Measurements from ENCODE around the gene NMUR1.

Gene NMUR1

DNA sequence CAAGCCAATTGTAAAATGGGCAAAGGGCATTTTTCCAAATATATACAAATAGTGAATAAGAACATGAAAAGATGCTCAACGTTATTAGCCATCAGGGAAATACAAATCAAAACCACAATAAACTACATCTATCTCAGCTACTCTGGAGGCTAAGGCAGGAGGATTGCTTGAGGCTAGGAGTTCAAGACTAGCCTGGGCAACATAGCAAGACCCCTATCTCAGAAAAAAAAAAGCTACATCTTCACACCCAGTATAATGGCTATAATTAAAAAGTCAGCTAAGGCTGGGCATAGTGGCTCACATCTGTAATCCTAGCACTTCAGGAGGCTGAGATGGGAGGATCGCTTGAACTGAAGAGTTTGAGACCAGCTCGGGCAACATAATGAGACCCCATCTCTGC lies 53.3 kb downstream of the NMUR1 start:
- POLR2A ChIA-PET, result no interaction called here
- CTCF ChIA-PET, result interaction anchor here (0.6 to 1.1 kb wide), 4 partner anchors 14 to 1160 kb away, joined by 3 read pairs; no protein-coding TSS in a partner anchor
- no peak overlapping the region for H3K4me3 ChIP-seq (ENCODE audit: low read depth, low read length)
- no peaks in the 10 kb centered on the region for H3K36me3 ChIP-seq (ENCODE audit: control insufficient read depth in 2 of 2, insufficient read depth in 1 of 2, low read length in 2 of 2)
- no peak overlapping the region for H3K27ac ChIP-seq (ENCODE audit: extremely low read depth, low read depth, low read length)
- TF ChIP-seq SP3 (tag by site-specific recombination; IDR thresholded peaks at IDR 0.05), result no peak
- TF ChIP-seq YY2 (tag by site-specific recombination; IDR thresholded peaks at IDR 0.05), result no peak
- TF ChIP-seq FEZF1 (tag by site-specific recombination; IDR thresholded peaks at IDR 0.05), result no peak
- TF ChIP-seq ZNF701 (tag by site-specific recombination; IDR thresholded peaks at IDR 0.05), result no peak
- no peak for TF ChIP-seq REPIN1 (tag by site-specific recombination; IDR thresholded peaks at IDR 0.05; ENCODE audit: low read depth)
- TF ChIP-seq KLF16 (tag by site-specific recombination; IDR thresholded peaks at IDR 0.05), result no peak
- no peak for TF ChIP-seq ZNF791 (tag by site-specific recombination; IDR thresholded peaks at IDR 0.05)
- TF ChIP-seq, protein P1, sequence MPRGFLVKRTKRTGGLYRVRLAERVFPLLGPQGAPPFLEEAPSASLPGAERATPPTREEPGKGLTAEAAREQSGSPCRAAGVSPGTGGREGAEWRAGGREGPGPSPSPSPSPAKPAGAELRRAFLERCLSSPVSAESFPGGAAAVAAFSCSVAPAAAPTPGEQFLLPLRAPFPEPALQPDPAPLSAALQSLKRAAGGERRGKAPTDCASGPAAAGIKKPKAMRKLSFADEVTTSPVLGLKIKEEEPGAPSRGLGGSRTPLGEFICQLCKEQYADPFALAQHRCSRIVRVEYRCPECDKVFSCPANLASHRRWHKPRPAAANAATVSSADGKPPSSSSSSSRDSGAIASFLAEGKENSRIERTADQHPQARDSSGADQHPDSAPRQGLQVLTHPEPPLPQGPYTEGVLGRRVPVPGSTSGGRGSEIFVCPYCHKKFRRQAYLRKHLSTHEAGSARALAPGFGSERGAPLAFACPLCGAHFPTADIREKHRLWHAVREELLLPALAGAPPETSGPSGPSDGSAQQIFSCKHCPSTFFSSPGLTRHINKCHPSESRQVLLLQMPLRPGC (tag by site-specific recombination; IDR thresholded peaks at IDR 0.05), result no peak
- TF ChIP-seq, protein P2, sequence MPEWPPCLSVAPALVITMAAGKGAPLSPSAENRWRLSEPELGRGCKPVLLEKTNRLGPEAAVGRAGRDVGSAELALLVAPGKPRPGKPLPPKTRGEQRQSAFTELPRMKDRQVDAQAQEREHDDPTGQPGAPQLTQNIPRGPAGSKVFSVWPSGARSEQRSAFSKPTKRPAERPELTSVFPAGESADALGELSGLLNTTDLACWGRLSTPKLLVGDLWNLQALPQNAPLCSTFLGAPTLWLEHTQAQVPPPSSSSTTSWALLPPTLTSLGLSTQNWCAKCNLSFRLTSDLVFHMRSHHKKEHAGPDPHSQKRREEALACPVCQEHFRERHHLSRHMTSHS (tag by site-specific recombination; IDR thresholded peaks at IDR 0.05), result no peak
- TF ChIP-seq, protein P3, sequence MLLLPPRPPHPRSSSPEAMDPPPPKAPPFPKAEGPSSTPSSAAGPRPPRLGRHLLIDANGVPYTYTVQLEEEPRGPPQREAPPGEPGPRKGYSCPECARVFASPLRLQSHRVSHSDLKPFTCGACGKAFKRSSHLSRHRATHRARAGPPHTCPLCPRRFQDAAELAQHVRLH (tag by site-specific recombination; IDR thresholded peaks at IDR 0.05), result no peak
- no peak for TF ChIP-seq IKZF3 (tag by site-specific recombination; IDR thresholded peaks at IDR 0.05)
- TF ChIP-seq ZNF677 (tag by site-specific recombination; IDR thresholded peaks at IDR 0.05), result no peak
- no peak for TF ChIP-seq ZNF354C (tag by site-specific recombination; IDR thresholded peaks at IDR 0.05; ENCODE audit: borderline replicate concordance, low read depth)
- no peak for TF ChIP-seq ZNF366 (tag by site-specific recombination; conservative IDR thresholded peaks at IDR 0.05)
- H3K4me1 ChIP-seq (ENCODE audit: control insufficient read depth, insufficient read depth, low read length), result no peaks in the 10 kb centered on the region
- no peaks in the 10 kb centered on the region for H3K9me3 ChIP-seq (ENCODE audit: control insufficient read depth, insufficient read depth, low read depth, low read length)

DNA sequence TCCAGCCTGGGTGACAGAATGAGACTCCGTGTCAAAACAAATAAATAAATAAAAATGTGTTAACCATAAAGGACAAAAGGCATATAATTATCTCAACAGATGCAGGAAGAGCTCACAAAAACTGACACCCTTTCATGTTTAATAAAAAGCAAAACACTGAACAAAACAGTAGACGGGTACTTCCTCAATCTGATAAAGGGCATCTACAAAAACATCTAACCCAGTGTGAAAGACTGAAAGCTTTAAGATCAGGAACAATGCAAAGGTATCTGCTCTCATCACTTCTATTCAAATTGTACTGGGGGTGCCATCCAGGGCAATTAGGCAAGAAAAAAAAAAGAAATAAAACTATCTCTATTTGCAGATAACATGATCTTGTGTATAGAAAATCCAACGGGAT lies 54.3 kb downstream of the NMUR1 start:
- H3K27ac ChIP-seq (ENCODE audit: extremely low read depth, low read depth, low read length), result no peak overlapping the region
- no peaks in the 10 kb centered on the region for H3K9me3 ChIP-seq (ENCODE audit: control insufficient read depth, insufficient read depth, low read depth, low read length)
- no peaks in the 10 kb centered on the region for H3K4me1 ChIP-seq (ENCODE audit: control insufficient read depth, insufficient read depth, low read length)
- no peak overlapping the region for H3K4me3 ChIP-seq (ENCODE audit: low read depth, low read length)
- ChIA-PET POLR2A (interaction anchor here (3.4 kb wide), 1 partner anchor 11 kb away, joined by 24 read pairs; the partner anchor contains the start of gene NCL), CTCF (interaction anchor here (0.7 kb wide), 2 partner anchors 44 to 446 kb away, joined by 3 to 6 read pairs; no protein-coding TSS in a partner anchor)
- H3K36me3 ChIP-seq (ENCODE audit: control insufficient read depth in 2 of 2, insufficient read depth in 1 of 2, low read length in 2 of 2), result no peaks in the 10 kb centered on the region
- TF ChIP-seq, protein P4, sequence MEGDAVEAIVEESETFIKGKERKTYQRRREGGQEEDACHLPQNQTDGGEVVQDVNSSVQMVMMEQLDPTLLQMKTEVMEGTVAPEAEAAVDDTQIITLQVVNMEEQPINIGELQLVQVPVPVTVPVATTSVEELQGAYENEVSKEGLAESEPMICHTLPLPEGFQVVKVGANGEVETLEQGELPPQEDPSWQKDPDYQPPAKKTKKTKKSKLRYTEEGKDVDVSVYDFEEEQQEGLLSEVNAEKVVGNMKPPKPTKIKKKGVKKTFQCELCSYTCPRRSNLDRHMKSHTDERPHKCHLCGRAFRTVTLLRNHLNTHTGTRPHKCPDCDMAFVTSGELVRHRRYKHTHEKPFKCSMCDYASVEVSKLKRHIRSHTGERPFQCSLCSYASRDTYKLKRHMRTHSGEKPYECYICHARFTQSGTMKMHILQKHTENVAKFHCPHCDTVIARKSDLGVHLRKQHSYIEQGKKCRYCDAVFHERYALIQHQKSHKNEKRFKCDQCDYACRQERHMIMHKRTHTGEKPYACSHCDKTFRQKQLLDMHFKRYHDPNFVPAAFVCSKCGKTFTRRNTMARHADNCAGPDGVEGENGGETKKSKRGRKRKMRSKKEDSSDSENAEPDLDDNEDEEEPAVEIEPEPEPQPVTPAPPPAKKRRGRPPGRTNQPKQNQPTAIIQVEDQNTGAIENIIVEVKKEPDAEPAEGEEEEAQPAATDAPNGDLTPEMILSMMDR (tag by site-specific recombination; IDR thresholded peaks at IDR 0.05), result no peak
- TF ChIP-seq, protein P5, sequence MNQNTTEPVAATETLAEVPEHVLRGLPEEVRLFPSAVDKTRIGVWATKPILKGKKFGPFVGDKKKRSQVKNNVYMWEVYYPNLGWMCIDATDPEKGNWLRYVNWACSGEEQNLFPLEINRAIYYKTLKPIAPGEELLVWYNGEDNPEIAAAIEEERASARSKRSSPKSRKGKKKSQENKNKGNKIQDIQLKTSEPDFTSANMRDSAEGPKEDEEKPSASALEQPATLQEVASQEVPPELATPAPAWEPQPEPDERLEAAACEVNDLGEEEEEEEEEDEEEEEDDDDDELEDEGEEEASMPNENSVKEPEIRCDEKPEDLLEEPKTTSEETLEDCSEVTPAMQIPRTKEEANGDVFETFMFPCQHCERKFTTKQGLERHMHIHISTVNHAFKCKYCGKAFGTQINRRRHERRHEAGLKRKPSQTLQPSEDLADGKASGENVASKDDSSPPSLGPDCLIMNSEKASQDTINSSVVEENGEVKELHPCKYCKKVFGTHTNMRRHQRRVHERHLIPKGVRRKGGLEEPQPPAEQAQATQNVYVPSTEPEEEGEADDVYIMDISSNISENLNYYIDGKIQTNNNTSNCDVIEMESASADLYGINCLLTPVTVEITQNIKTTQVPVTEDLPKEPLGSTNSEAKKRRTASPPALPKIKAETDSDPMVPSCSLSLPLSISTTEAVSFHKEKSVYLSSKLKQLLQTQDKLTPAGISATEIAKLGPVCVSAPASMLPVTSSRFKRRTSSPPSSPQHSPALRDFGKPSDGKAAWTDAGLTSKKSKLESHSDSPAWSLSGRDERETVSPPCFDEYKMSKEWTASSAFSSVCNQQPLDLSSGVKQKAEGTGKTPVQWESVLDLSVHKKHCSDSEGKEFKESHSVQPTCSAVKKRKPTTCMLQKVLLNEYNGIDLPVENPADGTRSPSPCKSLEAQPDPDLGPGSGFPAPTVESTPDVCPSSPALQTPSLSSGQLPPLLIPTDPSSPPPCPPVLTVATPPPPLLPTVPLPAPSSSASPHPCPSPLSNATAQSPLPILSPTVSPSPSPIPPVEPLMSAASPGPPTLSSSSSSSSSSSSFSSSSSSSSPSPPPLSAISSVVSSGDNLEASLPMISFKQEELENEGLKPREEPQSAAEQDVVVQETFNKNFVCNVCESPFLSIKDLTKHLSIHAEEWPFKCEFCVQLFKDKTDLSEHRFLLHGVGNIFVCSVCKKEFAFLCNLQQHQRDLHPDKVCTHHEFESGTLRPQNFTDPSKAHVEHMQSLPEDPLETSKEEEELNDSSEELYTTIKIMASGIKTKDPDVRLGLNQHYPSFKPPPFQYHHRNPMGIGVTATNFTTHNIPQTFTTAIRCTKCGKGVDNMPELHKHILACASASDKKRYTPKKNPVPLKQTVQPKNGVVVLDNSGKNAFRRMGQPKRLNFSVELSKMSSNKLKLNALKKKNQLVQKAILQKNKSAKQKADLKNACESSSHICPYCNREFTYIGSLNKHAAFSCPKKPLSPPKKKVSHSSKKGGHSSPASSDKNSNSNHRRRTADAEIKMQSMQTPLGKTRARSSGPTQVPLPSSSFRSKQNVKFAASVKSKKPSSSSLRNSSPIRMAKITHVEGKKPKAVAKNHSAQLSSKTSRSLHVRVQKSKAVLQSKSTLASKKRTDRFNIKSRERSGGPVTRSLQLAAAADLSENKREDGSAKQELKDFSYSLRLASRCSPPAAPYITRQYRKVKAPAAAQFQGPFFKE (tag by site-specific recombination; IDR thresholded peaks at IDR 0.05; ENCODE audit: borderline replicate concordance), result no peak
- no peak for TF ChIP-seq RBAK (tag by site-specific recombination; IDR thresholded peaks at IDR 0.05)
- TF ChIP-seq, protein P6, sequence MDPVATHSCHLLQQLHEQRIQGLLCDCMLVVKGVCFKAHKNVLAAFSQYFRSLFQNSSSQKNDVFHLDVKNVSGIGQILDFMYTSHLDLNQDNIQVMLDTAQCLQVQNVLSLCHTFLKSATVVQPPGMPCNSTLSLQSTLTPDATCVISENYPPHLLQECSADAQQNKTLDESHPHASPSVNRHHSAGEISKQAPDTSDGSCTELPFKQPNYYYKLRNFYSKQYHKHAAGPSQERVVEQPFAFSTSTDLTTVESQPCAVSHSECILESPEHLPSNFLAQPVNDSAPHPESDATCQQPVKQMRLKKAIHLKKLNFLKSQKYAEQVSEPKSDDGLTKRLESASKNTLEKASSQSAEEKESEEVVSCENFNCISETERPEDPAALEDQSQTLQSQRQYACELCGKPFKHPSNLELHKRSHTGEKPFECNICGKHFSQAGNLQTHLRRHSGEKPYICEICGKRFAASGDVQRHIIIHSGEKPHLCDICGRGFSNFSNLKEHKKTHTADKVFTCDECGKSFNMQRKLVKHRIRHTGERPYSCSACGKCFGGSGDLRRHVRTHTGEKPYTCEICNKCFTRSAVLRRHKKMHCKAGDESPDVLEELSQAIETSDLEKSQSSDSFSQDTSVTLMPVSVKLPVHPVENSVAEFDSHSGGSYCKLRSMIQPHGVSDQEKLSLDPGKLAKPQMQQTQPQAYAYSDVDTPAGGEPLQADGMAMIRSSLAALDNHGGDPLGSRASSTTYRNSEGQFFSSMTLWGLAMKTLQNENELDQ (tag by site-specific recombination; IDR thresholded peaks at IDR 0.05; ENCODE audit: low read depth), result no peak
- TF ChIP-seq ZNF24 (tag by site-specific recombination; IDR thresholded peaks at IDR 0.05), result no peak
- TF ChIP-seq ZNF571 (tag by site-specific recombination; IDR thresholded peaks at IDR 0.05), result no peak
- TF ChIP-seq ZNF629 (tag by site-specific recombination; IDR thresholded peaks at IDR 0.05), result no peak
